HEK293 (cell line): ENCODE results near the gene PPM1N.

Experiments
- BCL11A ChIP-seq: fragments of 450-650 bp; formaldehyde crosslinking; IDR thresholded peaks from 2 replicates; pipeline ENCODE4 v1.5.1; 2016; ENCODE audit warnings: low read depth, missing biosample characterization, missing genetic modification characterization
- GLI4 ChIP-seq: fragments of 450-650 bp; formaldehyde crosslinking; IDR thresholded peaks from 2 replicates; pipeline ENCODE4 v1.5.1; 2016; ENCODE audit warnings: missing biosample characterization, missing genetic modification characterization
- GLIS2 ChIP-seq: fragments of 450-650 bp; formaldehyde crosslinking; IDR thresholded peaks from 2 replicates; pipeline ENCODE4 v1.5.1; 2016; ENCODE audit warnings: missing biosample characterization, missing genetic modification characterization
- SP2 ChIP-seq: fragments of 450-650 bp; formaldehyde crosslinking; IDR thresholded peaks from 2 replicates; pipeline ENCODE4 v1.5.1; 2016; ENCODE audit warnings: missing biosample characterization, missing genetic modification characterization
- WT1 ChIP-seq: fragments of 450-650 bp; formaldehyde crosslinking; IDR thresholded peaks from 2 replicates; pipeline ENCODE4 v1.5.1; 2016; ENCODE audit warnings: missing biosample characterization, missing genetic modification characterization
- ZBTB17 ChIP-seq: fragments of 450-650 bp; formaldehyde crosslinking; IDR thresholded peaks from 2 replicates; pipeline ENCODE4 v1.5.1; 2016; ENCODE audit warnings: missing biosample characterization, missing genetic modification characterization
- ZFP37 ChIP-seq: fragments of 450-650 bp; formaldehyde crosslinking; IDR thresholded peaks from 2 replicates; pipeline ENCODE4 v1.5.1; 2016; ENCODE audit warnings: missing biosample characterization, missing genetic modification characterization
- ZNF10 ChIP-seq: fragments of 450-650 bp; formaldehyde crosslinking; IDR thresholded peaks from 2 replicates; pipeline ENCODE4 v1.5.1; 2017; ENCODE audit warnings: missing biosample characterization, missing genetic modification characterization
- ZNF214 ChIP-seq: fragments of 450-650 bp; formaldehyde crosslinking; IDR thresholded peaks from 2 replicates; pipeline ENCODE4 v1.5.1; 2017; ENCODE audit warnings: missing biosample characterization, mild to moderate bottlenecking, missing genetic modification characterization, borderline replicate concordance
- ZNF518A ChIP-seq: fragments of 450-650 bp; formaldehyde crosslinking; conservative IDR thresholded peaks from 2 replicates; pipeline ENCODE4 v1.5.1; 2016; ENCODE audit warnings: low read depth, missing biosample characterization, missing genetic modification characterization
- ZNF560 ChIP-seq: fragments of 450-650 bp; formaldehyde crosslinking; IDR thresholded peaks from 2 replicates; pipeline ENCODE4 v1.5.1; 2017; ENCODE audit warnings: missing biosample characterization, missing genetic modification characterization, borderline replicate concordance
- ZNF585B ChIP-seq: fragments of 450-650 bp; formaldehyde crosslinking; IDR thresholded peaks from 2 replicates; pipeline ENCODE4 v1.5.1; 2016; ENCODE audit warnings: missing biosample characterization, missing genetic modification characterization
- ZNF596 ChIP-seq: fragments of 450-650 bp; IDR thresholded peaks from 2 replicates; pipeline ENCODE4 v1.5.0; 2018; ENCODE audit warnings: missing biosample characterization, mild to moderate bottlenecking, missing genetic modification characterization, moderate library complexity
- ZNF623 ChIP-seq: fragments of 450-650 bp; formaldehyde crosslinking; IDR thresholded peaks from 2 replicates; pipeline ENCODE4 v1.5.1; 2016; ENCODE audit warnings: missing biosample characterization, missing genetic modification characterization
- ZNF677 ChIP-seq: fragments of 450-650 bp; IDR thresholded peaks from 2 replicates; pipeline ENCODE4 v1.5.0; 2018; ENCODE audit warnings: missing biosample characterization, mild to moderate bottlenecking, missing genetic modification characterization, moderate library complexity
- ZNF701 ChIP-seq: fragments of 450-650 bp; formaldehyde crosslinking; IDR thresholded peaks from 2 replicates; pipeline ENCODE4 v1.5.1; 2016; ENCODE audit warnings: missing biosample characterization, missing genetic modification characterization
- ZNF776 ChIP-seq: fragments of 450-650 bp; formaldehyde crosslinking; IDR thresholded peaks from 2 replicates; pipeline ENCODE4 v1.5.0; 2017; ENCODE audit warnings: missing biosample characterization, missing genetic modification characterization, borderline replicate concordance
- ZNF843 ChIP-seq: fragments of 450-650 bp; formaldehyde crosslinking; IDR thresholded peaks from 2 replicates; pipeline ENCODE4 v1.5.1; 2016; ENCODE audit warnings: missing biosample characterization, missing genetic modification characterization
- TF ChIP-seq, protein P1 (sequence below): fragments of 450-650 bp; formaldehyde crosslinking; conservative IDR thresholded peaks from 2 replicates; pipeline ENCODE4 v1.5.1; 2016; ENCODE audit warnings: low read depth, missing biosample characterization, missing genetic modification characterization
- TF ChIP-seq, protein P2 (sequence below): fragments of 450-650 bp; formaldehyde crosslinking; IDR thresholded peaks from 2 replicates; pipeline ENCODE4 v1.5.1; 2016; ENCODE audit warnings: missing biosample characterization, missing genetic modification characterization, borderline replicate concordance
- TF ChIP-seq, protein P3 (sequence below): fragments of 450-650 bp; formaldehyde crosslinking; IDR thresholded peaks from 2 replicates; pipeline ENCODE4 v1.5.1; 2016; ENCODE audit warnings: missing biosample characterization, missing genetic modification characterization
- TF ChIP-seq, protein P4 (sequence below): fragments of 450-650 bp; formaldehyde crosslinking; IDR thresholded peaks from 2 replicates; pipeline ENCODE4 v1.5.1; 2016; ENCODE audit warnings: missing biosample characterization, missing genetic modification characterization

Gene PPM1N

GRCh38 chr19:45478454-45479238 is 19.6 kb upstream of the PPM1N start (continued):
- TF ChIP-seq ZNF518A (no peak), SP2 (tag by site-specific recombination) (no peak), ZBTB17 (tag by site-specific recombination) (peak; percentile 85), ZNF776 (no peak), ZNF585B (tag by site-specific recombination) (no peak), ZNF623 (tag by site-specific recombination) (no peak; the same call in 1 of the 2 replicates), ZNF677 (tag by site-specific recombination) (no peak), GLIS2 (no peak), BCL11A (tag by site-specific recombination) (no peak), GLI4 (0 out of 2 replicates have a peak, but pooled peaks have one; percentile 14), ZFP37 (tag by site-specific recombination) (no peak), ZNF701 (tag by site-specific recombination) (no peak), WT1 (tag by site-specific recombination) (no peak), ZNF214 (tag by site-specific recombination) (no peak), ZNF10 (tag by site-specific recombination) (no peak), ZNF560 (tag by site-specific recombination) (no peak), ZNF596 (tag by site-specific recombination) (no peak), ZNF843 (tag by site-specific recombination) (peak; percentile 42; the same call in 1 of the 2 replicates)
- TF ChIP-seq, protein P1, sequence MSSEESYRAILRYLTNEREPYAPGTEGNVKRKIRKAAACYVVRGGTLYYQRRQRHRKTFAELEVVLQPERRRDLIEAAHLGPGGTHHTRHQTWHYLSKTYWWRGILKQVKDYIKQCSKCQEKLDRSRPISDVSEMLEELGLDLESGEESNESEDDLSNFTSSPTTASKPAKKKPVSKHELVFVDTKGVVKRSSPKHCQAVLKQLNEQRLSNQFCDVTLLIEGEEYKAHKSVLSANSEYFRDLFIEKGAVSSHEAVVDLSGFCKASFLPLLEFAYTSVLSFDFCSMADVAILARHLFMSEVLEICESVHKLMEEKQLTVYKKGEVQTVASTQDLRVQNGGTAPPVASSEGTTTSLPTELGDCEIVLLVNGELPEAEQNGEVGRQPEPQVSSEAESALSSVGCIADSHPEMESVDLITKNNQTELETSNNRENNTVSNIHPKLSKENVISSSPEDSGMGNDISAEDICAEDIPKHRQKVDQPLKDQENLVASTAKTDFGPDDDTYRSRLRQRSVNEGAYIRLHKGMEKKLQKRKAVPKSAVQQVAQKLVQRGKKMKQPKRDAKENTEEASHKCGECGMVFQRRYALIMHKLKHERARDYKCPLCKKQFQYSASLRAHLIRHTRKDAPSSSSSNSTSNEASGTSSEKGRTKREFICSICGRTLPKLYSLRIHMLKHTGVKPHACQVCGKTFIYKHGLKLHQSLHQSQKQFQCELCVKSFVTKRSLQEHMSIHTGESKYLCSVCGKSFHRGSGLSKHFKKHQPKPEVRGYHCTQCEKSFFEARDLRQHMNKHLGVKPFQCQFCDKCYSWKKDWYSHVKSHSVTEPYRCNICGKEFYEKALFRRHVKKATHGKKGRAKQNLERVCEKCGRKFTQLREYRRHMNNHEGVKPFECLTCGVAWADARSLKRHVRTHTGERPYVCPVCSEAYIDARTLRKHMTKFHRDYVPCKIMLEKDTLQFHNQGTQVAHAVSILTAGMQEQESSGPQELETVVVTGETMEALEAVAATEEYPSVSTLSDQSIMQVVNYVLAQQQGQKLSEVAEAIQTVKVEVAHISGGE (tag by site-specific recombination) = no peak
- TF ChIP-seq, protein P2, sequence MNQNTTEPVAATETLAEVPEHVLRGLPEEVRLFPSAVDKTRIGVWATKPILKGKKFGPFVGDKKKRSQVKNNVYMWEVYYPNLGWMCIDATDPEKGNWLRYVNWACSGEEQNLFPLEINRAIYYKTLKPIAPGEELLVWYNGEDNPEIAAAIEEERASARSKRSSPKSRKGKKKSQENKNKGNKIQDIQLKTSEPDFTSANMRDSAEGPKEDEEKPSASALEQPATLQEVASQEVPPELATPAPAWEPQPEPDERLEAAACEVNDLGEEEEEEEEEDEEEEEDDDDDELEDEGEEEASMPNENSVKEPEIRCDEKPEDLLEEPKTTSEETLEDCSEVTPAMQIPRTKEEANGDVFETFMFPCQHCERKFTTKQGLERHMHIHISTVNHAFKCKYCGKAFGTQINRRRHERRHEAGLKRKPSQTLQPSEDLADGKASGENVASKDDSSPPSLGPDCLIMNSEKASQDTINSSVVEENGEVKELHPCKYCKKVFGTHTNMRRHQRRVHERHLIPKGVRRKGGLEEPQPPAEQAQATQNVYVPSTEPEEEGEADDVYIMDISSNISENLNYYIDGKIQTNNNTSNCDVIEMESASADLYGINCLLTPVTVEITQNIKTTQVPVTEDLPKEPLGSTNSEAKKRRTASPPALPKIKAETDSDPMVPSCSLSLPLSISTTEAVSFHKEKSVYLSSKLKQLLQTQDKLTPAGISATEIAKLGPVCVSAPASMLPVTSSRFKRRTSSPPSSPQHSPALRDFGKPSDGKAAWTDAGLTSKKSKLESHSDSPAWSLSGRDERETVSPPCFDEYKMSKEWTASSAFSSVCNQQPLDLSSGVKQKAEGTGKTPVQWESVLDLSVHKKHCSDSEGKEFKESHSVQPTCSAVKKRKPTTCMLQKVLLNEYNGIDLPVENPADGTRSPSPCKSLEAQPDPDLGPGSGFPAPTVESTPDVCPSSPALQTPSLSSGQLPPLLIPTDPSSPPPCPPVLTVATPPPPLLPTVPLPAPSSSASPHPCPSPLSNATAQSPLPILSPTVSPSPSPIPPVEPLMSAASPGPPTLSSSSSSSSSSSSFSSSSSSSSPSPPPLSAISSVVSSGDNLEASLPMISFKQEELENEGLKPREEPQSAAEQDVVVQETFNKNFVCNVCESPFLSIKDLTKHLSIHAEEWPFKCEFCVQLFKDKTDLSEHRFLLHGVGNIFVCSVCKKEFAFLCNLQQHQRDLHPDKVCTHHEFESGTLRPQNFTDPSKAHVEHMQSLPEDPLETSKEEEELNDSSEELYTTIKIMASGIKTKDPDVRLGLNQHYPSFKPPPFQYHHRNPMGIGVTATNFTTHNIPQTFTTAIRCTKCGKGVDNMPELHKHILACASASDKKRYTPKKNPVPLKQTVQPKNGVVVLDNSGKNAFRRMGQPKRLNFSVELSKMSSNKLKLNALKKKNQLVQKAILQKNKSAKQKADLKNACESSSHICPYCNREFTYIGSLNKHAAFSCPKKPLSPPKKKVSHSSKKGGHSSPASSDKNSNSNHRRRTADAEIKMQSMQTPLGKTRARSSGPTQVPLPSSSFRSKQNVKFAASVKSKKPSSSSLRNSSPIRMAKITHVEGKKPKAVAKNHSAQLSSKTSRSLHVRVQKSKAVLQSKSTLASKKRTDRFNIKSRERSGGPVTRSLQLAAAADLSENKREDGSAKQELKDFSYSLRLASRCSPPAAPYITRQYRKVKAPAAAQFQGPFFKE (tag by site-specific recombination) = no peak
- TF ChIP-seq, protein P3, sequence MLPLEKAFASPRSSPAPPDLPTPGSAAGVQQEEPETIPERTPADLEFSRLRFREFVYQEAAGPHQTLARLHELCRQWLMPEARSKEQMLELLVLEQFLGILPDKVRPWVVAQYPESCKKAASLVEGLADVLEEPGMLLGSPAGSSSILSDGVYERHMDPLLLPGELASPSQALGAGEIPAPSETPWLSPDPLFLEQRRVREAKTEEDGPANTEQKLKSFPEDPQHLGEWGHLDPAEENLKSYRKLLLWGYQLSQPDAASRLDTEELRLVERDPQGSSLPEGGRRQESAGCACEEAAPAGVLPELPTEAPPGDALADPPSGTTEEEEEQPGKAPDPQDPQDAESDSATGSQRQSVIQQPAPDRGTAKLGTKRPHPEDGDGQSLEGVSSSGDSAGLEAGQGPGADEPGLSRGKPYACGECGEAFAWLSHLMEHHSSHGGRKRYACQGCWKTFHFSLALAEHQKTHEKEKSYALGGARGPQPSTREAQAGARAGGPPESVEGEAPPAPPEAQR (tag by site-specific recombination) = peak; percentile 84; the same call in 1 of the 2 replicates
- TF ChIP-seq, protein P4, sequence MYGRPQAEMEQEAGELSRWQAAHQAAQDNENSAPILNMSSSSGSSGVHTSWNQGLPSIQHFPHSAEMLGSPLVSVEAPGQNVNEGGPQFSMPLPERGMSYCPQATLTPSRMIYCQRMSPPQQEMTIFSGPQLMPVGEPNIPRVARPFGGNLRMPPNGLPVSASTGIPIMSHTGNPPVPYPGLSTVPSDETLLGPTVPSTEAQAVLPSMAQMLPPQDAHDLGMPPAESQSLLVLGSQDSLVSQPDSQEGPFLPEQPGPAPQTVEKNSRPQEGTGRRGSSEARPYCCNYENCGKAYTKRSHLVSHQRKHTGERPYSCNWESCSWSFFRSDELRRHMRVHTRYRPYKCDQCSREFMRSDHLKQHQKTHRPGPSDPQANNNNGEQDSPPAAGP (tag by site-specific recombination) = peak; percentile 58
